ENCODE results near the gene ALDH8A1. TPM values are rescaled to one million over a fixed set of nuclear protein-coding genes. Genes with fewer than 3 reads are reported as not detected.

Gene ALDH8A1
- total RNA-seq, 4 donors from 2014 or later: 0.81 to 1.9 (median 0.88) TPM; not detected in 1

DNA sequence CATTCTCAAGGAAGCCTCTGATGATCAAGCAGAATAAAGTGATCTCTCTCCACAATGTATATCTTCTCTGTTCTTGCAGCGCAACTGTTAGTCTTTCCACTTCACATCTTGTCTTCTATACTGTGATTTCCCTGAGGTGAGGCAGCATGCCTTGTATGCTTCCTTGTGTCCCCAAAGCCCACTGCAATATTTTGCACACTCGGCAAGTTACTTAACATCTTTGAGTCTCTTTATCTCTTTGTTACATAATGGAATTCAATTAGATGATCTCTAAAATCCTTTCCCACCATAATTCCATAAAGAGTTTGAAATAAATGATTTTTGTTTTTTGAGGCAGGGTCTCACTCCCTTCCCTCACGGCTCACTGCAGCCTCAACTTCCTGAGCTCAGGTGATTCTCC is 40.4 kb upstream of the ALDH8A1 start:
- TF ChIP-seq, protein P1, sequence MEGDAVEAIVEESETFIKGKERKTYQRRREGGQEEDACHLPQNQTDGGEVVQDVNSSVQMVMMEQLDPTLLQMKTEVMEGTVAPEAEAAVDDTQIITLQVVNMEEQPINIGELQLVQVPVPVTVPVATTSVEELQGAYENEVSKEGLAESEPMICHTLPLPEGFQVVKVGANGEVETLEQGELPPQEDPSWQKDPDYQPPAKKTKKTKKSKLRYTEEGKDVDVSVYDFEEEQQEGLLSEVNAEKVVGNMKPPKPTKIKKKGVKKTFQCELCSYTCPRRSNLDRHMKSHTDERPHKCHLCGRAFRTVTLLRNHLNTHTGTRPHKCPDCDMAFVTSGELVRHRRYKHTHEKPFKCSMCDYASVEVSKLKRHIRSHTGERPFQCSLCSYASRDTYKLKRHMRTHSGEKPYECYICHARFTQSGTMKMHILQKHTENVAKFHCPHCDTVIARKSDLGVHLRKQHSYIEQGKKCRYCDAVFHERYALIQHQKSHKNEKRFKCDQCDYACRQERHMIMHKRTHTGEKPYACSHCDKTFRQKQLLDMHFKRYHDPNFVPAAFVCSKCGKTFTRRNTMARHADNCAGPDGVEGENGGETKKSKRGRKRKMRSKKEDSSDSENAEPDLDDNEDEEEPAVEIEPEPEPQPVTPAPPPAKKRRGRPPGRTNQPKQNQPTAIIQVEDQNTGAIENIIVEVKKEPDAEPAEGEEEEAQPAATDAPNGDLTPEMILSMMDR (IDR thresholded peaks at IDR 0.05): no peak
- TF ChIP-seq POLR2A (IDR thresholded peaks at IDR 0.05): no peak
- no peak for DNase-seq (ENCODE audit: low spot score in 2 of 2)
- H3K4me3 ChIP-seq (ENCODE audit: low read depth, poor library complexity, severe bottlenecking): no peak overlapping the region
- intact Hi-C loops (cut with DNase I; ENCODE audit: low total_unique reads): no loop called here
- 96 to 100% methylated on average over 3 of the region's 3 CpGs for whole genome bisulfite sequencing, 2 donors

DNA sequence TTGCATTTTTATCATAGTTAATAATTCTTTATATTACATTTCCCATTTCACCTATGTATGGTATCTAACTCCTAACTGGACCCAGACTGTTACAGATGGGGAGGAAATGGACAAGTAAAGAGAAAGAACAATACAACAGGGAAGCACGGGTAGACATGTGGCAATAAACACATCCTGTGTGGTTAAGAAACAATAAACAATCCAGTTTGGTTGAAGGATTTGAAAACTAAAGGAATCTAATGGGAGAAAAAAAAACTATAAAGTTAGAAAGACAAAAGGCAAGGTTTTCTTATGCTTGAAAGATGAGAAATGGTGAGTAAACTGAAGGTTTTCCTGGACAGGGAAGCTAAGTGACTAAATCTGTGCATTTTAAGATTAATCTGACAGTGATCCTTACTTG is 34.9 kb upstream of the ALDH8A1 start:
- WGBS, 2 donors: 52 to 58% methylated on average over 1 of the region's 1 CpG
- intact Hi-C loops (cut with DNase I; ENCODE audit: low total_unique reads): no loop called here
- DNase-seq (ENCODE audit: low spot score in 2 of 2): no peak
- H3K4me3 ChIP-seq (ENCODE audit: low read depth, poor library complexity, severe bottlenecking): no peak overlapping the region
- no peak for TF ChIP-seq POLR2A (IDR thresholded peaks at IDR 0.05)
- TF ChIP-seq, protein P1 (IDR thresholded peaks at IDR 0.05): no peak

DNA sequence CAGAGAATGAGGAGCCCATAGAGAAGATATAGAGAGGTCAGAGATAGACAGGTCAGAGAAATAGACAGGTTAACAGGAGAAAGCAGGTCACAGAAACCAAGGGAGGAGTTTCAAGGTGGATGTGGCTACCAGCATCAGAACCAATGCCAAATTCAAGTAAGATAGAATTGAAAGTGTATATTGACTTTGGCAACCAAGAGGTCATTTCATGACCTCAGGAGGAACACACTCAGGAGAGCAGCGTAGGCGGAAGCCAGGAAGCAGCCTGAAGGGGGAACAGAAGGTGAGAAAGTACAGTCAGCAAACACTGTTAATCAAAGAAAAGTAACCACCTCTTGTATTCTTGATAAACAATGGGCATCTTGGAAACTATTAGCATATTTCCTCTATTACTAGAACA is 33.9 kb upstream of the ALDH8A1 start:
- WGBS, 2 donors: 80 to 81% methylated on average over 2 of the region's 2 CpGs
- intact Hi-C loops (cut with DNase I; ENCODE audit: low total_unique reads): no loop called here
- H3K4me3 ChIP-seq (ENCODE audit: low read depth, poor library complexity, severe bottlenecking): no peak overlapping the region
- no peak for TF ChIP-seq POLR2A (IDR thresholded peaks at IDR 0.05)
- TF ChIP-seq, protein P1 (IDR thresholded peaks at IDR 0.05): no peak
- no peak for DNase-seq (ENCODE audit: low spot score in 2 of 2)

DNA sequence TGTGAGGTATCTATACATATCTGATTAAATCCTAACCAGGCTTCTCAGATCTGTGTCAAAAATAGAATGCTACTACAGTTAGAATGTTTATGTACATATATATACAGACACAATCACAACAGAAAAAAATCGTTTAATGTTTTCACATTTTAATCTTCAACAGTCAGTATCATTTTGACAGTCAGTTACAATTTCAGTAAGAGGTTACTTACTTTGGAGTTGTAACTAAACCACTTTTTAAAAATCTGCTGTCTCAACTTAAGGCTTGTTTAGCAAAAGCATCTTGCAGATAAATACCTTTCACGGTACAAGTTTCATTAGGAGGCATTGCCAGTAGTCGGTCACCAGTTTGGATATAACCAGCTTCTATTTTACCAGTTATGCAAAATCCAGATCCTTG is 32.3 kb upstream of the ALDH8A1 start:
- no peak for DNase-seq (ENCODE audit: low spot score in 2 of 2)
- 87 to 92% methylated on average over 3 of the region's 3 CpGs for WGBS, 2 donors
- no peak overlapping the region for H3K4me3 ChIP-seq (ENCODE audit: low read depth, poor library complexity, severe bottlenecking)
- intact Hi-C loops (cut with DNase I; ENCODE audit: low total_unique reads): no loop called here
- TF ChIP-seq, protein P1 (IDR thresholded peaks at IDR 0.05): no peak
- no peak for TF ChIP-seq POLR2A (IDR thresholded peaks at IDR 0.05)

DNA sequence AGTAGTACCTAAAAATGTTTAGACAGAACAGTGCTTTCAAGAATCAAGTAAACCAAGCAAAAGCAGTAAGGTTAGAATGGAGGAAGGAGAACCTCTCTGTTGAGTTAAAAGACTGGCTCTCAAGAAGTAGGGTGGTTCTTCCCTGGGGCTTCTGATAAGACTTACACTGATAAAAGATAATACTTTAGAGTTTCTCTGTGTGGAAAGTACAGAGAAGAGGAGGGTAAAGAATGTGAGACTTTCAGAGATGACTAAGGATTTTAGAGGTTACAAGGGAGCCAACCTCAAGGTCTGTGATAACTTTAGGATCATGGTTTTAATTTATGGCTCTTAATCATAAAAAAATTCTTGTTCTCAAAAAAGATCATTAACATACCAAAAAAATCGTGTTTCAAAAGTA is 30.9 kb upstream of the ALDH8A1 start:
- no peak for DNase-seq (ENCODE audit: low spot score in 2 of 2)
- TF ChIP-seq, protein P1 (IDR thresholded peaks at IDR 0.05): no peak
- TF ChIP-seq POLR2A (IDR thresholded peaks at IDR 0.05): no peak
- no peak overlapping the region for H3K4me3 ChIP-seq (ENCODE audit: low read depth, poor library complexity, severe bottlenecking)
- 39 to 40% methylated on average over 1 of the region's 1 CpG for WGBS, 2 donors
- intact Hi-C loops (cut with DNase I; ENCODE audit: low total_unique reads): no loop called here

DNA sequence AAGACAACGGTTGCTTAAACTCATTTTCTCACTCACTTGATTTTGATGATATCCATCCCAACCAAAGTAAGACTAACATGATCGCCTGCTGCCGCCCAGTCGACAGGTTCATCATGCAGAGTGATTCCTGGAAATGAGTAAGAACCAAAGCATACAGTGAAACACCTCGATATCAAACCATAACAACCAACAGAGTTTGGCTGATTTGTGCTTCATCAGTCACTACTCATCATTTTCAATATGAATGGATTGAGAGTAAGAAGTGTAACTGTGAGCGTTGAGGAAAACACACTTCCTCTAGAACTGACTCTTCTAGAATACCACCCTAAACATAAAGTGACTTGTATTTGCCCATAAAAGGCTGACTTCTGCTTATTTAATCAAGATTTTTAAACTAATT is 29.2 kb upstream of the ALDH8A1 start:
- H3K4me3 ChIP-seq (ENCODE audit: low read depth, poor library complexity, severe bottlenecking): no peak overlapping the region
- TF ChIP-seq, protein P1 (IDR thresholded peaks at IDR 0.05): no peak
- no peak for TF ChIP-seq POLR2A (IDR thresholded peaks at IDR 0.05)
- WGBS, 2 donors: 91 to 95% methylated on average over 6 of the region's 6 CpGs
- DNase-seq (ENCODE audit: low spot score in 2 of 2): no peak
- intact Hi-C loops (cut with DNase I; ENCODE audit: low total_unique reads): no loop called here

All from lower leg skin (tissue), 4 donors.